Measurements from ENCODE around the gene TDRD5. TPM values are rescaled to one million over a fixed set of nuclear protein-coding genes. Genes with fewer than 3 reads are reported as not detected.

The TDRD5 gene
- not detected in 2 replicates for total RNA-seq

GRCh38 chr1:179591592-179592580 lies at the start of gene TDRD5:
Gene TDRD5 (plus strand): TSS chr1:179591832. CDS start chr1:179592616, 784 bp downstream.

GRCh38 chr1:179575497-179576314 lies 15.9 kb upstream of the TDRD5 start, which contains the start of gene NPHS2:
Gene NPHS2 (minus strand): TSS chr1:179575948. CDS start chr1:179575864, 84 bp downstream.

Other genes with a start within 250 kb of the TDRD5 start
- 0.09 TPM in 1 of 2 replicates, not detected in the other for gene AXDND1, start 225.9 kb upstream of the TDRD5 start, total RNA-seq
- gene NPHS2, start 15.9 kb upstream of the TDRD5 start, total RNA-seq, result not detected in 2 replicates
- not detected in 2 replicates for gene FAM163A, start 151.5 kb downstream of the TDRD5 start, total RNA-seq